ENCODE results near the gene HSBP1.

DNA sequence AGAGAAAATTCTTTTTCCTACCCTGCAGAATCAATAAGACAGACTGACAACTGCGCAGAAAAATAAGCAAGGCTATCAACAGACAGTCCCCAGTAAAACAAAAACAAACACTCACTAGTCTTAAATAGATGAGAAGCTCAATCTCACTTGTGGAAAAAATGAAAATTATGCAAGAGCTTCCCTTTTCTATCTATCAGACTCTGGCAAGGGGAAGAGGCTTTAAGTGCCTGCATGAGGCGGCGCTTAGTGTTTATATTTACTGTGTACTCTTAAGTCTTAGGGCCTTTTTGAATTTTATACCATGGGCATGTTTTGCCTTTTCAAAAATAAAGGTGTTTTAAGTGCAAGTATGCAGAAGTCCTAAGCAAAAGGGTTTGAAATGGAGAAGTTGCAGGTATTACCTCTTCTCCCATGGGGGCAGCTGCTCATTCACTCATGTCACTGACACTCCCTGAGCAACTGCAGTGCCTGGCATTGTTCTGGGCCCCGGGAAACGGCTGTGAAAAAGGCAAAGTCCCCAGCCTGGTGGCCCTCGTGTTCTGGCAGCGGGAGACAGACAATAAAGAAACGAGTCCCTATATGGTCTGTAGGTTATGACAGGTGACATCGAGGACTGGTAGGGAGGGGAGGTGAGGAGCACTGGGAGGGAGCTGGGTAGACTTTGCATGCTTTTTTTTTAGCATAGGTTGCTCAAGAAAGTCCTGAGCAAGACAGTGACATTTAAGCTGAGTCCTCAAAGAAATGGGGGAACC, 35.2 kb downstream of the HSBP1 start:
- TF ChIP-seq POLR2A (IDR thresholded peaks at IDR 0.05) = no peak
- TF ChIP-seq, protein P1, sequence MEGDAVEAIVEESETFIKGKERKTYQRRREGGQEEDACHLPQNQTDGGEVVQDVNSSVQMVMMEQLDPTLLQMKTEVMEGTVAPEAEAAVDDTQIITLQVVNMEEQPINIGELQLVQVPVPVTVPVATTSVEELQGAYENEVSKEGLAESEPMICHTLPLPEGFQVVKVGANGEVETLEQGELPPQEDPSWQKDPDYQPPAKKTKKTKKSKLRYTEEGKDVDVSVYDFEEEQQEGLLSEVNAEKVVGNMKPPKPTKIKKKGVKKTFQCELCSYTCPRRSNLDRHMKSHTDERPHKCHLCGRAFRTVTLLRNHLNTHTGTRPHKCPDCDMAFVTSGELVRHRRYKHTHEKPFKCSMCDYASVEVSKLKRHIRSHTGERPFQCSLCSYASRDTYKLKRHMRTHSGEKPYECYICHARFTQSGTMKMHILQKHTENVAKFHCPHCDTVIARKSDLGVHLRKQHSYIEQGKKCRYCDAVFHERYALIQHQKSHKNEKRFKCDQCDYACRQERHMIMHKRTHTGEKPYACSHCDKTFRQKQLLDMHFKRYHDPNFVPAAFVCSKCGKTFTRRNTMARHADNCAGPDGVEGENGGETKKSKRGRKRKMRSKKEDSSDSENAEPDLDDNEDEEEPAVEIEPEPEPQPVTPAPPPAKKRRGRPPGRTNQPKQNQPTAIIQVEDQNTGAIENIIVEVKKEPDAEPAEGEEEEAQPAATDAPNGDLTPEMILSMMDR (IDR thresholded peaks at IDR 0.05) = no peak

Data from stomach (tissue), 4 donors.